RWPE2 (cell line): ENCODE measurements around the gene FGF18.

Experiments
- ATAC-seq: fragments of 200-7000 bp; cut with Tn5 transposase; 3 replicates; pipeline ENCODE4 v1.9.1; 2021; ENCODE audit warnings: low read depth
- DNase-seq: peaks from one replicate; pipeline ENCODE4 v3.0.0-alpha.2; 2020; ENCODE audit warnings: low spot score
- H3K27ac ChIP-seq: fragments of 450-650 bp; 2 replicates; pipeline ENCODE4 v1.5.1; 2017; ENCODE audit warnings: mild to moderate bottlenecking; ENCODE audit not compliant: poor library complexity, severe bottlenecking
- H3K27me3 ChIP-seq: fragments of 250-450 bp; sonication (Bioruptor Pico); 2 replicates; pipeline ENCODE4 v1.5.1; 2021; ENCODE audit warnings: mild to moderate bottlenecking, moderate library complexity; ENCODE audit not compliant: insufficient read depth, poor library complexity, severe bottlenecking
- H3K36me3 ChIP-seq: fragments of 250-450 bp; sonication (Bioruptor Pico); 2 replicates; pipeline ENCODE4 v1.5.1; 2020; ENCODE audit warnings: low read depth, mild to moderate bottlenecking, moderate library complexity
- H3K4me1 ChIP-seq: fragments of 250-450 bp; sonication (Bioruptor Pico); 2 replicates; pipeline ENCODE4 v1.5.1; 2021; ENCODE audit warnings: mild to moderate bottlenecking, moderate library complexity; ENCODE audit not compliant: insufficient read depth, poor library complexity, severe bottlenecking
- H3K4me3 ChIP-seq: fragments of 250-450 bp; sonication (Bioruptor Pico); 2 replicates; pipeline ENCODE4 v1.5.1; 2021; ENCODE audit warnings: mild to moderate bottlenecking, moderate library complexity; ENCODE audit not compliant: severe bottlenecking
- H3K9me3 ChIP-seq: fragments of 250-450 bp; sonication (Bioruptor Pico); 2 replicates; pipeline ENCODE4 v1.5.1; 2021; ENCODE audit warnings: mild to moderate bottlenecking, moderate library complexity; ENCODE audit not compliant: severe bottlenecking
- TF ChIP-seq, protein P1 (sequence below): fragments of 450-650 bp; IDR thresholded peaks from one replicate; pipeline ENCODE4 v1.5.1; 2017; ENCODE audit warnings: mild to moderate bottlenecking, moderate library complexity; ENCODE audit not compliant: poor library complexity, severe bottlenecking

FGF18 gene

DNA sequence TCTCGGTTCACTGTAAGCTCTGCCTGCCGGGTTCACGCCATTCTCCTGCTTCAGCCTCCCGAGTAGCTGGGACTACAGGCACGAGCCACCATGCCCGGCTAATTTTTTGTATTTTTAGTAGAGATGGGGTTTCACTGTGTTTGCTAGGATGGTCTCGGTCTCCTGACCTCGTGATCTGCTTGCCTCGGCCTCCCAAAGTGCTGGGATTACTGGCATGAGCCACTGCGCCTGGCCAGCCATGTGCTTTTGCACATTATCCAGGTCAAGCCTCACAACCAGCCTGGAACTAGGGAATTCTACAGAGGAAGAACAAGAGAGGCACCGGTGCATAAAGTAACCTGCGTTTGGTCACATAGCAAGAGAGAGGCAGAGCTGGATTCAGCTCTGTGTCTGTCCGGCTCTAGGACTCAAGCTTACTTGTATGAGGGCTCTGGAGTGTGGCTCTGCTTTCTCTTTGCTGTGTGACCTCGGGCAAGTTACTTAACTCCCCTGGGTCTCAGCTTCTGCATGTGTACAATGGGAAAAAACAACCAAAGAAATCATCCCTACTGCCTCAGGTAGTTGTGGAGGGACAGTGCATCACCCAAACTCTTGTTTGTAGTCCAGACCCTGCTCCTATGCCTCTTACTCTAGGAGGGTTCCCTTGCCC is 6.3 kb downstream of the FGF18 start:
- TF ChIP-seq, protein P1, sequence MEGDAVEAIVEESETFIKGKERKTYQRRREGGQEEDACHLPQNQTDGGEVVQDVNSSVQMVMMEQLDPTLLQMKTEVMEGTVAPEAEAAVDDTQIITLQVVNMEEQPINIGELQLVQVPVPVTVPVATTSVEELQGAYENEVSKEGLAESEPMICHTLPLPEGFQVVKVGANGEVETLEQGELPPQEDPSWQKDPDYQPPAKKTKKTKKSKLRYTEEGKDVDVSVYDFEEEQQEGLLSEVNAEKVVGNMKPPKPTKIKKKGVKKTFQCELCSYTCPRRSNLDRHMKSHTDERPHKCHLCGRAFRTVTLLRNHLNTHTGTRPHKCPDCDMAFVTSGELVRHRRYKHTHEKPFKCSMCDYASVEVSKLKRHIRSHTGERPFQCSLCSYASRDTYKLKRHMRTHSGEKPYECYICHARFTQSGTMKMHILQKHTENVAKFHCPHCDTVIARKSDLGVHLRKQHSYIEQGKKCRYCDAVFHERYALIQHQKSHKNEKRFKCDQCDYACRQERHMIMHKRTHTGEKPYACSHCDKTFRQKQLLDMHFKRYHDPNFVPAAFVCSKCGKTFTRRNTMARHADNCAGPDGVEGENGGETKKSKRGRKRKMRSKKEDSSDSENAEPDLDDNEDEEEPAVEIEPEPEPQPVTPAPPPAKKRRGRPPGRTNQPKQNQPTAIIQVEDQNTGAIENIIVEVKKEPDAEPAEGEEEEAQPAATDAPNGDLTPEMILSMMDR: no peak
- Histone ChIP-seq H3K27ac (no peak overlapping the region), H3K9me3 (no peaks in the 10 kb centered on the region), H3K36me3 (no peaks in the 10 kb centered on the region), H3K4me3 (no peak overlapping the region), H3K4me1 (no peaks in the 10 kb centered on the region), H3K27me3 (peaks cover 5% of the 10 kb centered on the region)
- DNase-seq (peak; percentile 21), ATAC-seq (no peak)

DNA sequence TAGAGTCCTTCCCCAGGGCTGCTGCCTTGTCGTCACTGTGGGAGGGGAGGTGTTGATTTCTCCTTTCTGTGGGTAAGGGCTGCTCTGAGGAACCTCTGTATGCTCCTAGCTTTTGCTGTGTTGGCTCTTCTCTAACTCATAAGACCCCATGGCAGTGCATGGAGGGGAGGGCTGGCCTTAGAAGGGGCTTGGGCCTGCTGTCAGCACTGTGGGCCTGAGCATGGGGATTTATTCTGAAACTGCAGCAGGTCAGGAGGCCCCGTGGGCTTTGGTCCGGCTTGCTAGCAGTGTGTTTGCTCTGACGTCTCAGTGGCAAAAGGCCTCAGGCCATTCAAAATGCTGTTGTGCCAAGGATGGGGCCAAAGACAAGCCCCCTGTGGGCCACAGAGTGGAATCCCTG is 6.8 kb downstream of the FGF18 start:
- ATAC-seq (no peak), DNase-seq (no peak)
- no peaks in the 10 kb centered on the region for H3K36me3 ChIP-seq
- no peaks in the 10 kb centered on the region for H3K4me1 ChIP-seq
- H3K27ac ChIP-seq: no peak overlapping the region
- no peak overlapping the region for H3K4me3 ChIP-seq
- TF ChIP-seq, protein P1: no peak
- H3K9me3 ChIP-seq: no peaks in the 10 kb centered on the region
- no peaks in the 10 kb centered on the region for H3K27me3 ChIP-seq

DNA sequence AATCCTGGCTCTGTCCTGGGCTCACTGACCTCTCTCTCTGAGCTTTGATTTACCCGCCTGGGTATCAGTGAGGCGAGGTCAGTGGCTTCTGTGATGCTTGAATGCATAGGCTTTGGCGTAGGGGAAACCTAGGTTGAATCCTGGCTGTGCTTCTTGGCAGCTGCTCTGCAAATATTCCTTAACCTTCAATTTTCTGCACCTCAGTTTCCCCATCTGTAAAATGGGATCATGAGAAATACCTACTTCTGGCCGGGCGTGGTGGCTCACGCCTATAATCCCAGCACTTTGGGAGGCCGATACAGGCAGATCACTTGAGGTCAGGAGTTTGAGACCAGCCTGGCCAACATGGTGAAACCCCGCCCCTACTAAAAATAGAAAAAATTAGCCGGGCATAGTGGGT is 7.2 kb downstream of the FGF18 start:
- ATAC-seq: no peak
- H3K4me1 ChIP-seq: no peaks in the 10 kb centered on the region
- DNase-seq: no peak

DNA sequence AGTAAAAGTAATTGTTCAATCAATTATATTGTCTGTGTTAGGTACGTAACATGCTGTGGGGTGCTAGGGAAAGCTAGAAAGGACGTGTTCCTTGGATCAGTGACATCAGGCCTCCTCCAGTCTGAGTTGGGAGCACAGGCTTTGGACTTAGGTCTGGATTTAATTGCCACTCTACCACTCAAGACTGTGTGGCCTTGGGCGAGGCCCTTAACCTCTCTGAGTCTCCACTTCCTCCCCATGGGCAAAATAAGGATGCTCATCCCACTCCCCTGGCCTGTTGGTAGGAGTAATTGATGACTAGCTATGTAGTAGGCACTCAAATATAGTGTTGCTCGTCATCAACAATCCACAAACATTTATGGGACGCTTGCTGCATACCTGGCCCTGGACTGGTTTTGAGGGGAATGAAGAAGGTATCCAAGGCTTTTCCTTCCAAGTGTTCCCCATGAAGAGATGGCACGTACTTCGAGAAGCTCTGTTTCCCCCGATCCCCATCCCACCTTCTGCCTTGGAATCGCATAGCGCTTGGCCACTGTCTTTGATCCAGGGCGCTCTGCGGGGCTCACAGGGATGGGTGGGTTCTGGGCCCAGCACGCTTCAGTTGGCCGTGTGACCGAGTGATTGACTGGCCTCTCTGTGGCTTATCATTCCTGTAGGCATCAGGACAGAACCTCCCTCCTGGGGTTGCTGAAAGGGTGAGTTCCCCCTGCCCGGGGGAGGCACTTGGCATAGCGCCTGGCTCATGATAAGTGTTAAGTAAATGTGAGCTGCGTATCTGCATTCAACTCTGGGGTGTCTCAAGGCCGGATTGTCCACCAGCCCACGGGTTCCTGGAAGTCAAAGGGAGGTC is 8.1 kb downstream of the FGF18 start:
- TF ChIP-seq, protein P1: no peak
- DNase-seq: peak; percentile 51
- Histone ChIP-seq H3K27me3 (no peaks in the 10 kb centered on the region), H3K4me3 (no peak overlapping the region), H3K9me3 (no peaks in the 10 kb centered on the region), H3K36me3 (no peaks in the 10 kb centered on the region), H3K4me1 (no peaks in the 10 kb centered on the region), H3K27ac (no peak overlapping the region)
- no peak for ATAC-seq

More for the DNA sequence above, 7.2 kb downstream of the FGF18 start:
- Histone ChIP-seq H3K27ac (no peak overlapping the region), H3K36me3 (no peaks in the 10 kb centered on the region), H3K9me3 (no peaks in the 10 kb centered on the region), H3K27me3 (no peaks in the 10 kb centered on the region), H3K4me3 (no peak overlapping the region)
- TF ChIP-seq, protein P1: no peak
